Kidney (tissue), 14 donors: ENCODE measurements around the gene PLXNA2. TPM values are rescaled to one million over a fixed set of nuclear protein-coding genes. Genes with fewer than 3 reads are reported as not detected.
A peak's percentile ranks its signal among the peaks of the same experiment; 100 is the strongest.

ENCODE experiments used
- DNase-seq, 5 donors: peaks; one replicate each; pipeline ENCODE4 v3.0.0-alpha.2; 2013 to 2020
- FAIRE-seq: peaks from 2 replicates; lab custom pipeline; 2012; peaks lifted over from hg19 to GRCh38; lab: Jason Lieb, UNC
- H3K27ac ChIP-seq, 2 donors: one replicate each; pipeline ENCODE4 v1.7.0; 2013; ENCODE audit warnings: low read depth in 2 of 2, low read length in 2 of 2, inconsistent platforms in 1 of 2
- H3K27me3 ChIP-seq: one replicate; pipeline ENCODE4 v1.7.1; 2013; ENCODE audit warnings: low read length, inconsistent platforms; ENCODE audit not compliant: control insufficient read depth, insufficient read depth
- H3K36me3 ChIP-seq, 3 donors: one replicate each; pipeline versions ENCODE4 v1.7.0 to v1.7.1; 2013; ENCODE audit warnings: low read length in 3 of 3, control low read depth in 1 of 3, inconsistent platforms in 1 of 3; ENCODE audit not compliant: insufficient read depth in 3 of 3, control insufficient read depth in 2 of 3
- H3K4me1 ChIP-seq, 3 donors: one replicate each; pipeline versions ENCODE4 v1.7.0 to v1.7.1; 2013; ENCODE audit warnings: low read length in 3 of 3, inconsistent platforms in 1 of 3, low read depth in 1 of 3; ENCODE audit not compliant: control insufficient read depth in 2 of 3, insufficient read depth in 2 of 3
- H3K4me3 ChIP-seq, 3 donors: one replicate each; pipeline versions ENCODE4 v1.7.0 to v1.8.1; 2013; ENCODE audit warnings: low read length in 3 of 3, control low read depth in 1 of 3, inconsistent platforms in 1 of 3
- H3K9ac ChIP-seq, 3 donors: one replicate each; pipeline versions ENCODE4 v1.7.0 to v1.7.1; 2013; ENCODE audit warnings: low read length in 3 of 3, control low read depth in 1 of 3, inconsistent platforms in 1 of 3
- H3K9me3 ChIP-seq, 3 donors: one replicate each; pipeline versions ENCODE4 v1.7.0 to v1.7.1; 2013; ENCODE audit warnings: low read length in 3 of 3, control low read depth in 1 of 3, inconsistent platforms in 1 of 3; ENCODE audit not compliant: control insufficient read depth in 2 of 3, insufficient read depth in 1 of 3
- CTCF ChIP-seq: IDR thresholded peaks from 3 replicates; pipeline ENCODE4 v1.5.1; 2012; ENCODE audit warnings: mild to moderate bottlenecking, moderate library complexity, borderline replicate concordance; ENCODE audit not compliant: insufficient read depth; ENCODE audit errors: extremely low read depth
- intact Hi-C: fragments of 100-400 bp; cut with DNase I; formaldehyde crosslinking; loops from one replicate; pipeline ENCODE4 v1.11.1; 2022
- polyA plus RNA-seq: library from polyadenylated mRNA; stranded (reverse); fragments of 350-450 nt; fragmentation: Illumina TruSeq; extraction: RNeasy Lipid Tissue Mini Kit (QIAGEN cat#74804); gene quantifications from one replicate; pipeline ENCODE4 v1.2.3, GENCODE V29; 2014; ENCODE audit warnings: low read depth, low replicate concordance; ENCODE audit not compliant: insufficient read depth
- total RNA-seq: library from RNA; stranded (reverse); fragmentation: NEBNext Ultra II Directional; extraction: Animal tissue kit (Norgen Biotek cat#: 25700); gene quantifications from one replicate; pipeline ENCODE4 v1.2.1, GENCODE V29; 2021
- donor health status: control.
- donor health status: control.
- donor health status: control.
- donor health status: control.
- donor health status: control.
- donor health status: DM: yes; HTN: yes; CAD: no.
- donor health status: Normal renal cell carcinoma (clear cell type).

The PLXNA2 gene
- total and polyA plus RNA-seq, 2 donors from 2014 or later = 2.4 to 27.9 TPM

- H3K36me3 ChIP-seq = no peaks in the 10 kb centered on the region
- H3K9ac ChIP-seq = no peak overlapping the region
- DNase-seq (no peak), FAIRE-seq (no peak)
- no peaks in the 10 kb centered on the region for H3K27me3 ChIP-seq
- TF ChIP-seq CTCF = no peak
- no peaks in the 10 kb centered on the region for H3K4me1 ChIP-seq
- H3K27ac ChIP-seq = no peak overlapping the region
- H3K4me3 ChIP-seq = no peak overlapping the region
- H3K9me3 ChIP-seq = no peaks in the 10 kb centered on the region
- intact Hi-C loops = no loop called here
Observed at GRCh38 chr1:208272713-208273112, 28.5 kb upstream of the PLXNA2 start.

DNA sequence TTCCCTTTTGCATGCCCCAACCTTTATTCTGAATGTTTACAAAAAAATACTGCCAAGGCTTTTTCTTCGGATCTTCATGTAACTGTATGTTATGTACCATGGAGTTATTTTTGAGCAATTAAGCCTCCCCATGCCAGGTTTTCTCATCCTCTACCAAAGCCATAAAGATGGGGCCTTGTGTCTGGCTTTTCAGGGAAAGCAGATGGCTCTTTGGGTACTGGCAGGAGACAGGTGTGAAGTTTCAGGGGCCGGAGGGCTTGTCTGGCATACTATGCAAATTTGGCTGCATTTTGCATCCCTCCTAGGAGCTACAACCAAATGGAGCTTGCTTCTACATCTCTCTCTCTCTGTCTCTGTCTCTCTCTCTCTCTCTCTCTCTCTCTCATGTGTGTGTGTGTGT lies 28.1 kb upstream of the PLXNA2 start:
- no peaks in the 10 kb centered on the region for H3K4me1 ChIP-seq
- TF ChIP-seq CTCF = no peak
- H3K9ac ChIP-seq = no peak overlapping the region
- intact Hi-C loops = no loop called here
- no peaks in the 10 kb centered on the region for H3K36me3 ChIP-seq
- no peaks in the 10 kb centered on the region for H3K9me3 ChIP-seq
- H3K27ac ChIP-seq = no peak overlapping the region
- no peaks in the 10 kb centered on the region for H3K27me3 ChIP-seq
- DNase-seq (no peak), FAIRE-seq (no peak)
- no peak overlapping the region for H3K4me3 ChIP-seq

DNA sequence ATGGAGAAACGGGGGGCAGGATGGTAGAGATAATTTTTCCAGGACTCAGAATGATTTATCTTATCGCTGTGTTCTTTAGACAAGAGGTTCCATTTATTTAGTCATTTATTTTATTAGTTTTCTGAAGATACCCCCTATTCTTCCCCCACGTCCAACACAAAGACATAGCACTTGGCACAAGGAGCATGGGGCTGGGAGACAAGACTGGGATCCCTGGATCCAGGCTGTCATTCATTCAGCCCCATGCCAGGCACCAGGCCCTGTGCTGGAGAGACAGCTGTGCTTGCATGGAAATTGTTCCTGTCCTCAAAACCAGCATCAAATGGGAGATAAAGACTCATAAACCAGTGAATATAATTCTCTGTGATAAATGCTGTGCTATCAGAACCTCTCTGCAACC lies 27.1 kb upstream of the PLXNA2 start:
- H3K4me1 ChIP-seq = no peaks in the 10 kb centered on the region
- no peak overlapping the region for H3K9ac ChIP-seq
- no peaks in the 10 kb centered on the region for H3K9me3 ChIP-seq
- FAIRE-seq (no peak), DNase-seq (no peak)
- H3K36me3 ChIP-seq = no peaks in the 10 kb centered on the region
- H3K27ac ChIP-seq = no peak overlapping the region
- intact Hi-C loops = no loop called here
- no peaks in the 10 kb centered on the region for H3K27me3 ChIP-seq
- no peak overlapping the region for H3K4me3 ChIP-seq
- TF ChIP-seq CTCF = no peak

GRCh38 chr1:208270651-208271141 lies 26.5 kb upstream of the PLXNA2 start:
- DNase-seq = peak in 2 of 5 donors; percentile 36 to 38
- TF ChIP-seq CTCF = no peak

More at GRCh38 chr1:208270651-208271141, 26.5 kb upstream of the PLXNA2 start:
- H3K36me3 ChIP-seq = no peaks in the 10 kb centered on the region
- FAIRE-seq = no peak
- no peak overlapping the region for H3K9ac ChIP-seq
- H3K27ac ChIP-seq = no peak overlapping the region
- H3K4me1 ChIP-seq = no peaks in the 10 kb centered on the region
- no peaks in the 10 kb centered on the region for H3K27me3 ChIP-seq
- H3K9me3 ChIP-seq = no peaks in the 10 kb centered on the region
- H3K4me3 ChIP-seq = no peak overlapping the region
- intact Hi-C loops = no loop called here
